T-helper 1 cell treated with Interleukin-12 subunit alpha and Interleukin-12 subunit beta and Interleukin-4 antibody, amounts not matched to agents 30 μg/mL and 1 μg/mL, for 36 hours (primary cell): ENCODE results near the gene JAK1.

Source experiments
- H3K27ac Mint-ChIP-seq: one replicate; pipeline ENCODE4 v1.8.0; 2021; ENCODE audit warnings: mild to moderate bottlenecking, mixed read lengths
- H3K27me3 Mint-ChIP-seq: one replicate; pipeline ENCODE4 v1.8.0; 2021; ENCODE audit warnings: low read depth, mixed read lengths
- H3K36me3 Mint-ChIP-seq: one replicate; pipeline ENCODE4 v1.8.0; 2021; ENCODE audit warnings: low read depth, mixed read lengths
- H3K4me1 Mint-ChIP-seq: one replicate; pipeline ENCODE4 v1.8.0; 2021; ENCODE audit warnings: low read depth, mixed read lengths
- H3K4me3 Mint-ChIP-seq: one replicate; pipeline ENCODE4 v1.8.0; 2021; ENCODE audit warnings: mild to moderate bottlenecking, moderate library complexity, mixed read lengths
- H3K9me3 Mint-ChIP-seq: one replicate; pipeline ENCODE4 v1.8.0; 2021; ENCODE audit warnings: mixed read lengths

JAK1 gene

DNA sequence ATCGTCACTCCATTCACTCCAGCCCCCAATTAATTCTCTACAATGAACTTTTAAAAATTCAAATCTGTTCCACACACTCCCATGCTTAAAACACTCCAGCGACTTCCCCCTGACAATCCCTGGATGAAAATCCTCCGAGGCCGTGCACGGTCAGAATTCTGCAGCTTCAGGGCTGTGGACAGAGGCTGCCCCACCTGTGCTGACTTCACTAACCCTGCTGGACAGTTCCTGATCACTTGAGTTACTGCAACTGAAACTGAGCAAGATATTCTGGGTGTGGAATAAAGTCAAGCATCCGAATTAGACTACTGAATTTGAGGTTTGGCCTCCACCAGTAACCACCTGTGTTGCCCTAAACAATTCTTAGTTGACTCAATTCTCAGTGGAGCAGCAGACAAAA, 1.0 kb upstream of the JAK1 start:
- H3K9me3 Mint-ChIP-seq, result no peaks in the 10 kb centered on the region
- peak overlapping the region; percentile 81 for H3K4me3 Mint-ChIP-seq
- peak overlapping the region; percentile 62 for H3K27ac Mint-ChIP-seq
- peaks cover 5% of the 10 kb centered on the region for H3K36me3 Mint-ChIP-seq
- H3K4me1 Mint-ChIP-seq, result peaks cover 42% of the 10 kb centered on the region
- H3K27me3 Mint-ChIP-seq, result no peaks in the 10 kb centered on the region

GRCh38 chr1:64965366-64966157, 787 bp downstream of the JAK1 start:
- H3K4me1 Mint-ChIP-seq, result peaks cover 60% of the 10 kb centered on the region
- peak overlapping the region; percentile 93 for H3K4me3 Mint-ChIP-seq
- peak overlapping the region; percentile 87 for H3K27ac Mint-ChIP-seq
- no peaks in the 10 kb centered on the region for H3K27me3 Mint-ChIP-seq
- peaks cover 12% of the 10 kb centered on the region for H3K36me3 Mint-ChIP-seq
- no peaks in the 10 kb centered on the region for H3K9me3 Mint-ChIP-seq

- Mint-ChIP-seq H3K27me3 (no peaks in the 10 kb centered on the region), H3K36me3 (peaks cover 13% of the 10 kb centered on the region), H3K27ac (no peak overlapping the region), H3K4me1 (peaks cover 76% of the 10 kb centered on the region), H3K4me3 (peak overlapping the region; percentile 93), H3K9me3 (no peaks in the 10 kb centered on the region)
These were observed 2.9 kb downstream of the JAK1 start for GRCh38 chr1:64963466-64963865.

- no peaks in the 10 kb centered on the region for H3K9me3 Mint-ChIP-seq
- peaks cover 74% of the 10 kb centered on the region for H3K4me1 Mint-ChIP-seq
- H3K27me3 Mint-ChIP-seq, result no peaks in the 10 kb centered on the region
These were observed 3.9 kb downstream of the JAK1 start for GRCh38 chr1:64962441-64962840.

DNA sequence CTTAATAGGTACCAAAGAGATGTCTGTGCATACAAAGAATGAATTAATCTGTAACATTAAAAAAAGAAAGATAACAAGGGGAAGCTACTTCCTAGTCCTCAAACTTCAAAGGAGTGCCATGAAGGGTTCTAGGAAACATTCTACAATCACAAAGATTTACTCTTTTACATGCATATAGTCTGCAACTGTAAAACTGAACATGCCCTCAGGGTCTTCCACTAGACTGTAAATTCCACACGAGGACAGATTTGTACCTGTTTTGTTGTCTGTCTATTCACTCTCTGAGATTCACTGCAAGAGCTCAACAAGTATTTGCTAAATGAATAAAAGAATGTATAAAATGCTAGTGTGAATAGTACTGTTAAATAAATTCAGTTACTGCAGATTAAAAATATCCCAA, 4.4 kb downstream of the JAK1 start:
- H3K4me1 Mint-ChIP-seq, result peaks cover 69% of the 10 kb centered on the region
- peak overlapping the region; percentile 71 for H3K4me3 Mint-ChIP-seq
- H3K9me3 Mint-ChIP-seq, result no peaks in the 10 kb centered on the region
- no peaks in the 10 kb centered on the region for H3K27me3 Mint-ChIP-seq
- H3K36me3 Mint-ChIP-seq, result peaks cover 13% of the 10 kb centered on the region
- H3K27ac Mint-ChIP-seq, result peak overlapping the region; percentile 64

More at GRCh38 chr1:64962441-64962840, 3.9 kb downstream of the JAK1 start:
- Mint-ChIP-seq H3K36me3 (peaks cover 13% of the 10 kb centered on the region), H3K4me3 (peak overlapping the region; percentile 71), H3K27ac (peak overlapping the region; percentile 58)

DNA sequence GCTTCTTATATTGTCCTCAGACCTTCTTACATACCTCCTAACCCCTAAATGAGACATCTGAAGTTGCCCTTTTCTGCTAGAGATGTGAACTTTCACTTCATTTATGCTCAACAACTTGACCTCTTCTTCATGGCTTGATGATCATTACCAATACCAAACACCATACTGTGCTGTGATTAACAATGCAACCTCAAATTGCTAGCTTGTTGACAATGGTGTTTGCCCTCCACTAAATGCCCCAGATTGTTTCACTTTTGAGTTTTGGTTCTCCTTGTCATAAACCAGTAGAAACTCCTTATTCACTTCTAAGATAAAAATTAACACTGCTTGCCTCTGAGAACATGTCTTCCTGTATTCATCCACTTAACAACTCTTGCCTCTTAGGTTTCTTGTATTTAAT, 5.6 kb downstream of the JAK1 start:
- H3K9me3 Mint-ChIP-seq, result no peaks in the 10 kb centered on the region
- peaks cover 67% of the 10 kb centered on the region for H3K4me1 Mint-ChIP-seq
- peak overlapping the region; percentile 41 for H3K4me3 Mint-ChIP-seq
- H3K27me3 Mint-ChIP-seq, result no peaks in the 10 kb centered on the region
- H3K27ac Mint-ChIP-seq, result peak overlapping the region; percentile 15
- H3K36me3 Mint-ChIP-seq, result peaks cover 13% of the 10 kb centered on the region

DNA sequence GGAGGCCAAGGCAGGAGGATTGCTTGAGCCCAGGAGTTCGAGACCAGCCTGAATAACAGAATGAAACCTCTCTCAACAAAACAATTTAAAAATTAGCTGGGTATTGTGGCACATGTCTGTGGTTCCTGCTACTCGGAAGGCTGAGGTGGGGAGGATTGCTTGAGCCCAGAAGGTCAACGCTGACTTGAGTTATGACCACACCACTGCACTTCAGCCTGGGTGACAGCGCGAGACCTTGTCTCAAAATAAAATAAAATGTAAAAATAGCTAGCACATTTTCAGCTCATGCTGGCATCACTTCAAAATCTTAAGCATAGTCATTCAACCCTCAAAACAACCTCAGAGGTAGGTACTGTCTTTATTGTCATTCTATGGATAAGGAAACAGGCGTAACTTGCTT, 6.4 kb downstream of the JAK1 start:
- Mint-ChIP-seq H3K36me3 (peaks cover 11% of the 10 kb centered on the region), H3K27me3 (no peaks in the 10 kb centered on the region), H3K27ac (peak overlapping the region; percentile 15), H3K9me3 (no peaks in the 10 kb centered on the region), H3K4me3 (no peak overlapping the region), H3K4me1 (peaks cover 63% of the 10 kb centered on the region)

DNA sequence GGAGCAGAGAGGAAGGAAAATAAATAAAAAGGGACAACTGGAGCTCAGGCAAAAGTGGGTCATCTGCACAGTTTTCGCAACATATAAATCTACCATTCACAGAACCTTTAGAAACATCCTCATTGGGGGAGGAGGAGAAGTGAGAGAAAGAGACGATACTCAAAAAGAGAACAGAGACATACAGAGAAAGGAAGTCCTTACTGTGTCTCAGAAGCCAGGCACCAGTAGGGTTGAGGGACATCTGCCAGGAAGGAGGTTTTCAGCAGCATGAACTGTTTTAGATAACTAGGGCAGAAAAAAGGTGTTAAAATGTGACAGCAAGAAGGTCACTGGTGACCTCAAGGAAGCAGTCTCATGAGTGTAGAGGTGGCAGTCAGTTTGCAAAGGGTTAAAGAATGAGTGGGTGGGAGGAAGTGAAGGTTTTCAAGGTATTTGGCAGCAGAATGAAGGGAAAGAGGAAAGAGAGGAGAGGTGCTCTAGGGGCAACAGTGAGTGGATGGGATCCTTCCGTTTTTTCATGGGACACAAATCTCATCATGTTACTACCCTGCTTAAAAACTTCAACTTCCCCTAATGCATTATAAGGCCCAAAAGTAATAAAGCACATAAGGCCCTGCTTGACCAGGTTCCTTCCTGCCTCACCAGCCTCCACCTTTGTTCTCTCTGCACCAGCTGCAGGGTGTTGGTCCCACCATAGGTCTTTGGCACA, 9.5 kb downstream of the JAK1 start:
- Mint-ChIP-seq H3K27ac (peak overlapping the region; percentile 58), H3K4me1 (peaks cover 47% of the 10 kb centered on the region), H3K27me3 (no peaks in the 10 kb centered on the region), H3K36me3 (peaks cover 8% of the 10 kb centered on the region), H3K9me3 (no peaks in the 10 kb centered on the region), H3K4me3 (no peak overlapping the region)

GRCh38 chr1:64956010-64956640, 10.2 kb downstream of the JAK1 start:
- Mint-ChIP-seq H3K36me3 (peaks cover 5% of the 10 kb centered on the region), H3K27me3 (no peaks in the 10 kb centered on the region), H3K4me1 (peaks cover 43% of the 10 kb centered on the region), H3K27ac (no peak overlapping the region), H3K4me3 (no peak overlapping the region), H3K9me3 (no peaks in the 10 kb centered on the region)

GRCh38 chr1:64955097-64956009, 11.0 kb downstream of the JAK1 start:
- Mint-ChIP-seq H3K27me3 (no peaks in the 10 kb centered on the region), H3K4me1 (peaks cover 42% of the 10 kb centered on the region), H3K9me3 (no peaks in the 10 kb centered on the region), H3K4me3 (no peak overlapping the region), H3K27ac (no peak overlapping the region), H3K36me3 (no peaks in the 10 kb centered on the region)

- Mint-ChIP-seq H3K4me1 (peaks cover 41% of the 10 kb centered on the region), H3K4me3 (no peak overlapping the region), H3K27me3 (no peaks in the 10 kb centered on the region), H3K36me3 (no peaks in the 10 kb centered on the region), H3K27ac (no peak overlapping the region), H3K9me3 (no peaks in the 10 kb centered on the region)
These were observed 13.1 kb downstream of the JAK1 start for GRCh38 chr1:64953241-64953640.

DNA sequence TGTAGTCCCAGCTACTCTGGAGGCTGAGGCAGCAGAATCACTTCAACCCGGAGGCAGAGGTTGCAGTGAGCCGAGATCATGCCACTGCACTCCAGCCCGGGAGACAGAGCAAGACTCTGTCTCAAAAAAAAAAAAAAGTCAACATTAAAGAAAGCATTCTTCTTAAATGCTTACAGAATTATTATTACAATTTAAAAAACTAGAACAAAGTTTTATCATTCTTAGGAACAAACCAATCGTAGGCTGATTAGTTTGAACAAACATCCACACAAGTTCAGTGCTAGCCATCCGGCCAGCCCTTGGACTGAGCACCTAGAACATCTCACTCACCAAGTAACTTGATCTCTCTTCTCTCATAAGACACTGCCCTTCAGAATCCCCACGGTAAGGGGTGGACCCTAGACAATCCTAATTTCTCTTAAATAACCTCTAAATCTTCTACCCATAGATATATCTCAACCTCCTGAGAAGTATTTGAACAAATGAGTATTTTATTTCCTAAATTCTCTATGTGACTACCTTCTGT, 16.0 kb downstream of the JAK1 start:
- Mint-ChIP-seq H3K4me1 (peaks cover 55% of the 10 kb centered on the region), H3K9me3 (no peaks in the 10 kb centered on the region), H3K27me3 (no peaks in the 10 kb centered on the region), H3K36me3 (no peaks in the 10 kb centered on the region), H3K4me3 (no peak overlapping the region), H3K27ac (no peak overlapping the region)

DNA sequence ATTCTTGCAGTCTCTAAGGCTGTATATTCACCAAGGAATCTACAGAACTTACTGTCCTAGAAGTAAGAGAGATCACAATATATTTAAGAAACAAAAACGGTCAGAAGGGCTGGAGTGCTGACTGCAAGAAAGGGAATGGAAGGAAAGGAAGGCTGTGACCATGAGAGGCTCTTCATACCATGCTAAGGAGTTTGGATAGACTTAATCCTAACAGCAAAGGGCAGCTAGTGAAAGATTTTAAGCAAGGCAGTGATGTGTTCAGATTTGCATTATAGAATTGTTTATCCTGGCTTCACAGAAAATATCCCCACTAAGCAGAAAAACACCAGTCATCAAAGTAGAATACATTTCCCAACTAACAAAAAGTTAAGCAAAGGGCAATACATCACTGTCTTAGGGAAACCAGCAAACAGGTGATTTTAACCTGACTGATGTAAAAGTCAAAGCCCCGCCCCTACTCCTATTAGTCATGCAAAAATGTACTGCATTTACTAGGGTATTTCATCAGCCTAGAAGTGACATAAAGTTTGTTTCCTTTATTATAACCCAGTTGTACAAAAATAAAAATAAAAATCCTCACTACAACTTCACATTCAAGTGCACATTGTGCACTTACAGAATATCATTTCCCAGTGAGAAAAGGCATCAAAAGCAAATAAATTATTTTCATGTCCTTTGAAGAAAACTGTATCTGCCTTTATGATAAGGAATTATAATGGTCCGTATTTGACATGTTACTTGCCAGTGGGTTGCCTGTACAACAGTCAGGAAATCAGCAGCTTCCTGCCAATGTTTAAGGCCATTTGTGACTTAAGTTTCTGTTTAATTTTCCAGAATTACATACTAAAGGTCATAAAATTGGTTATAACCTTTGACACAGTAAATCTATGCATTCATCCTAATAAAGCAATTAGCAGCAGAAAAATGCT, 17.2 kb downstream of the JAK1 start:
- no peaks in the 10 kb centered on the region for H3K27me3 Mint-ChIP-seq

More for the DNA sequence above, 17.2 kb downstream of the JAK1 start:
- Mint-ChIP-seq H3K9me3 (no peaks in the 10 kb centered on the region), H3K4me3 (no peak overlapping the region), H3K36me3 (peaks cover 2% of the 10 kb centered on the region), H3K27ac (no peak overlapping the region), H3K4me1 (peaks cover 60% of the 10 kb centered on the region)
